GM21576 (cell line): ENCODE measurements around the gene NAPSA.
"Not testable (repeated sequence)": the region's sequence is repeated elsewhere in the genome, so short reads cannot be mapped to it uniquely, and the experiment has no call there.

Experiments
- ATAC-seq: cut with Tn5 transposase; IDR thresholded peaks from one replicate; pipeline ENCODE4 v1.9.1; 2021; ENCODE audit warnings: mild to moderate bottlenecking, moderate library complexity; ENCODE audit not compliant: unreplicated experiment

The NAPSA gene

DNA sequence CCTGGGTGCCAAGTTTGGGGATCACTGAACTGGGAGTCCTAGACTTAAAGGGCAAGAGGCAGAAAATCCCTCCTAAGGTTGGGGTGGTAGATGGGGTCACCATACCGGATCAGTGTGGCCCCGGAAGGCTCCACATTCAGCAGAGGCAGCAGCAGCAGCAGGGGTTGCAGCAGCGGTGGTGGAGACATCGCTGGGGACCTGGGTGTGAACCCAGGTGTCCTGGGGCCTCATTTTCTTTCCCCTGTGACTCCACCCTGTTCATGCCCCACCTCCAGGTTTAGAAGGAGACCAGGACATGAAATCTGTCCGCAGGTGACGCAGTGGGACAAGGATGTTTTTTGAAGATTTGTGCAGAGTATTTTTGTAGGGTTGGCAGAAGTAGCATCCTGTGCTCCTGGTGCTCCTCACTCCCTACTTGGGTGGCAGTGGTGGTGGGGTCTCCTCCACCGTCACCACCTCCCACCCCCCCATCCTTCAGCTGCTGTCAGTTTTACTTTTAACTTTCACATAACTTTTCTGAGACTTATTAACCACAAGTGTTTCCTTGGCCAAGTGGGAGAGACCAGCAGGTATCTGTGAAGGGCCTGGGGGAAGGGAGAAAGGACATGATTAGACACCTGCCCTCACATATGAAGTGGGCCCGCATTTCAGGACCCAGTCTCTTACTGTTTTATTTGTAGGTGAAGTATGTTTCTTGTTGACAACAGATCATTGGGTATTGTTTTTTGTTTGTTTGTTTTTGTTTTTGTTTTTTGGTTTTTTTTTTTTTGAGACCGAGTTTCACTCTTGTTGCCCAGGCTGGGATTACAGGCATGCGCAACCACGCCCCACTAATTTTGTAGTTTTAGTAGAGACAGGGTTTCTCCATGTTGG, at the start of gene NAPSA:
Gene NAPSA (minus strand): TSS at position 206 of the 873 bp plus-strand sequence. CDS start 18 bp downstream, at position 188.
- ATAC-seq: no peak

- ATAC-seq: no peak
These were observed 48.1 kb upstream of the NAPSA start for GRCh38 chr19:50413531-50413930.

GRCh38 chr19:50413096-50413495, 47.7 kb upstream of the NAPSA start:
- no peak for ATAC-seq

- no peak for ATAC-seq
These were observed 47.0 kb upstream of the NAPSA start for GRCh38 chr19:50412419-50412818.

GRCh38 chr19:50410109-50410508, 44.7 kb upstream of the NAPSA start:
- no peak for ATAC-seq

DNA sequence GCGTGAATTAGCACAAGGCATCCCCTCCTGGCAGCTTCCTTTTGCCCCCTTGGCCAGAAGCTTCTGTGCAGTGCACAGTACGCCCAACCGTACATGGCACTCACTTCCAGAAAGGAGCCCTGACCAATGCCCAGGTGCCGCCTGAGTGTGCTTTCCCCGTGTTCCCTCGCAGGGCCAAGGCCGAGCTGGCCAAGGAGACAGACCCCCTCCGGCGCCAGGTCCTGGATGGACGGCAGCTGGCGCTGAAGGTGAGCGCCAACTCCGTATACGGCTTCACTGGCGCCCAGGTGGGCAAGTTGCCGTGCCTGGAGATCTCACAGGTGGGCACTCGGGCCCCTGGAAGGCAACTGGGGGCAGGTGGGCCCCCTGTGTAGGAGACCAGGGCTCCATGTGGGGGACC, 43.9 kb upstream of the NAPSA start:
- ATAC-seq: no peak

- no peak for ATAC-seq
These were observed 41.4 kb upstream of the NAPSA start for GRCh38 chr19:50406829-50407228.

DNA sequence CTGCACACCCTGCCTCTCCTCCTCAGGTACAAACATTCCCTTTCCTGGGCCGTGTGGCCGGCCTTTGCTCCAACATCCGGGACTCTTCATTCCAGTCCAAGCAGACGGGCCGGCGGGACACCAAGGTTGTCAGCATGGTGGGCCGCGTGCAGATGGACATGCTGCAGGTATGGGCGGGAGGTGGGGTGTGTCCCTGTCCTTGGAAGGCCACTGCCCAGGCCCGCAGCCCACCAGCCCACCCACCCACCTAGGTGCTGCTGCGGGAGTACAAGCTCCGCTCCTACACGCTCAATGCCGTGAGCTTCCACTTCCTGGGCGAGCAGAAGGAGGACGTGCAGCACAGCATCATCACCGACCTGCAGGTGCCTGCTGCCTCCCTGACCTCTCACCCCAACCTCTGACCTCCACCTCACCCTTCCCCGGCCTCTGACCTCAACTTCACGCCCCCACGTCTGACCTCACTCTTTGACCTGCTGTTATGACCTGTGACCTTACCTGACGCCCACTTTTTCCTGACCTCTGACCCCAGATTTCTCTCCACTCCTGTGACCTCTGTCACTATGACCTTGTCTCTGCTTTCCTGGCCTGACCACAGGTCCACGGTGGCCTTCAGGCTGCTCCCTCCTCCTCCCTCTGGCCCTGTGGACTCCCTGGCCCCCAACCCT, 40.8 kb upstream of the NAPSA start:
- ATAC-seq: no peak

DNA sequence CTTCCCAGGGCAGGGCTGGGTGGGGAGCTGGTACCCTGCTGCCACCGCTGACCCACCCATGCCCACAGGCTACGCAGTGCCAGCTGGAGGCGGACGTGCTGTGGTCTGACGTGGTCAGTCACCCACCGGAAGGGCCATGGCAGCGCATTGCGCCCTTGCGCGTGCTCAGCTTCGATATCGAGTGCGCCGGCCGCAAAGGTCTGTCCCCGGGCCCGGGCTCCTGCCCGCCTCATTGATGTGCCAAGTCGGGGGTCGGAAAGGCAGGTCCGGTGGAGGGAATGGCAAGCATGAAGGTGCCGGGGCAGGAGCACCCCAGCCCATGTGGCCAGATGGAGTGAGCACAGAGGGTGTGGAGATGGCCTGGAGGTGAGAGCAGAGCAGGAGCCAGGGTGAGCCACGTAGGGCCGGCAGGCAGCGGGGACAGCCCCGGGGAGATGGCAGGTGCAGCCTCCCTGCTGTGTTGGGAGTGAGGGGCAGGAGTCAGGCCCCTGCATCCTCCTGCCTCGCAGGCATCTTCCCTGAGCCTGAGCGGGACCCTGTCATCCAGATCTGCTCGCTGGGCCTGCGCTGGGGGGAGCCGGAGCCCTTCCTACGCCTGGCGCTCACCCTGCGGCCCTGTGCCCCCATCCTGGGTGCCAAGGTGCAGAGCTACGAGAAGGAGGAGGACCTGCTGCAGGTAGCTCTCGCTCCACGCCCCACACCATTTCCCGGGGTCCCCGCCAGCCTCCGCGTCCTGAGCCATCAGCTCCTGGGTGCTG, 37.3 kb upstream of the NAPSA start:
- no peak for ATAC-seq

- ATAC-seq: no peak
These were observed 36.4 kb upstream of the NAPSA start for GRCh38 chr19:50401605-50402450.

- no peak for ATAC-seq
These were observed 33.9 kb upstream of the NAPSA start for GRCh38 chr19:50399368-50399745.

DNA sequence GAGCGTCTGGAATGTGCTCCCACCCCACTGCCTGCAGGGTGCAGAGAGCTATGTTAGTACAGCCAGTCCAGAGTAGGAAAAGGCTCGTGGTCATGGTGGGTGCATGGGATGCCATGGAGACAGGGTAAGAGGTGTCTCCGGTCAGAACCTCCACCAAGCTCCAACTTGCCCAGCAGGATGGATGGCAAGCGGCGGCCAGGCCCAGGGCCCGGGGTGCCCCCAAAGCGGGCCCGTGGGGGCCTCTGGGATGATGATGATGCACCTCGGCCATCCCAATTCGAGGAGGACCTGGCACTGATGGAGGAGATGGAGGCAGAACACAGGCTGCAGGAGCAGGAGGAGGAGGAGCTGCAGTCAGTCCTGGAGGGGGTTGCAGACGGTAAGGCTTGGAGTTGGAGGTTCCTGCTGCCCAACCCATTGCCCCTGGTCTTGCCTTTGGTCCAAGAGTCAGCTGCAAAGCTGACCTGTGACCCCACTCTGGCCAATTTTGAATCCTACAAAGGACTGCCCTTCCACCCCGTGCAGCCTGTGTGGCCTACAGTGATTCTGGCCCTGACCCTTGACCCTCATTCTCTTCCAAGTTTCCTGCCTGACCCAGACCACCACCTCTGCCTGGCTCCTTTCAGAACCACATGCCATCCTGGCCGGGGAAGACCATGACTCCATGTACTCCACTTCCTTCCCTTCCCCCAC, 33.4 kb upstream of the NAPSA start:
- ATAC-seq: no peak

DNA sequence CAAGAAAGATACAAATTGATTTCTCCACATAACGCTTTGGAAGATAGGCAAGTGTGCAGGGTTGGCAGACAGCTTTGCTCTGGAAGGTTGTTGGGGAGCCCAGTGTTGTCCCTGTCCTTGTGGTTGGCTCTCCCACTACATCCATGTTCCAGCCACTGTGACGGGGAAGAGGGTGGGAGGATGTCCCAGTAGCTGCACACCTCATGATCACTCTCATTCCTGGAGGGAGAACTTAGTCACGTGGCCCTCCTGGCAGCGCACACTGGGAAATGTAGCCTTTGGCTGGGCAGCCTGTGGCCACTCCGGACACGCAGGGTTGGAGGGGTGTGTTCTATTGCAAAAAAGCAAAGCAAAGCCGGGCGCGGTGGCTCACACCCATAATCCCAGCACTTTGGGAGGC, 28.6 kb upstream of the NAPSA start:
- no peak for ATAC-seq

GRCh38 chr19:50393589-50393988, 28.1 kb upstream of the NAPSA start:
- no peak for ATAC-seq

- no peak for ATAC-seq
These were observed 27.3 kb upstream of the NAPSA start for GRCh38 chr19:50392759-50393158.

- not testable (repeated sequence) for ATAC-seq
These were observed 25.5 kb upstream of the NAPSA start for GRCh38 chr19:50390952-50391351.

DNA sequence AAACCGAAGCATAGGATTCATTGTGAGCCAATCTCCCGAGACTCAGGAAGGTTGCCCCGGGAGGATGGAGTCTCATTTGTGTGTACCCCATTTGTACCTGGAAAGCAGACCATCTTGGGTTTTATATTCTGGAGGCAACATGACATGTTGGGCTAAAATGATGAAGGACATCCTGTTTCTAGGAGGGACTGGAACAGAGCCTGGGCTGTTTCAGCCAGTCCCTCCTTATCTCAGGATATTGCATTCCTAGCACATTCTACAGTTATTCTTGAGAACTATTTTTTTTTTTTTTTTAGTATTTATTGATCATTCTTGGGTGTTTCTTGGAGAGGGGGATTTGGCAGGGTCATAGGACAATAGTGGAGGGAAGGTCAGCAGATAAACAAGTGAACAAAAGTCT, 24.9 kb upstream of the NAPSA start:
- ATAC-seq: not testable (repeated sequence)

DNA sequence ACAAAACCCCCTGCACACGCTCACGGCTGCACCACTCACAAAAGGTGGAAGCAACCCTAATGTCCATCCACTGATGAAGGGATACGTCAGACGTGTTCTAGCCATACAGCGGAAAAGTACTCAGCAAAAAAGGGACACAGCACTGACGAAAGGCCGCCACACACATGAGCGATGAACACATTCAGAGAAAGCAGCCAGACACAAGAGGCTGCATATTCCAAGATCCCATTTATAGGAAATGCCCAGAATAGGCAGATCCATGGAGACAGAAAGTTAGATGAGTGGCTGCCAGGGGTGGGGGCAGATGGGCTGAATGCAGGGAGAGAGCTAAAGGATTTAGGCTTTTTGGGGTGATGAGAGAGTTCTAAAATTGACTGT, 22.4 kb upstream of the NAPSA start:
- no peak for ATAC-seq

DNA sequence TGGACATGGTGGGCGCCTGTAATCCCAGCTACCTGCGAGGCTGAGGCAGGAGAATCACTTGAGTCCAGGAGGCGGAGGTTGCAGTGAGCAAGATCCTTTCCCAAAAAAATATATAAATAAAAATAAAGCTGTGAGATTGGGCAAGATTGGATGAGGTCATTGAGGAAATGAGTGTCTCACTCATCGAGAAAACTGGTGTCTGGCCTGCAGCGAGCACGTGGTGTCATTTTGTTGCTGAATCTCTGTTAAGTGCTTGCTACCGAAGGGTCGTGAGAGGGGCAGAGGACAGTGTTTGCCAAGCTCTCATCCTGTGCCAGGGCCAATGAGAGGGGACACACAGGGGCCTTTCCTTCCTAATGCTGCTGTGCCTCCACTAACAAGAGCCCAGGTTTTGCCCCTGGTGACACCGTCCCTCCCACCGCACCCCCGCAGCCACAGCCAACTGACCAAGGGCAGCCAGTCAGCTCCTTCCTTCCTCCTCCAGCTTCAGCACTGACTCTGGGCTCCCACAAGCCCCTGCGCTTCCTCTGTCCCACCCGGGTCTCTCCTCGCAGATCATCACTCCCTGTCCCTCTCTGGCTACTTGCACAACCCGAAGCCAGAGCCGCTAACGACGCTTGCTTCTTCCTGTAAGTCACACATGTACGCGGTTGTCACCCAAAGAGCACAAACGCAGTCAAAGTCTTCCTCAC, 21.9 kb upstream of the NAPSA start:
- no peak for ATAC-seq
